Heart left ventricle (tissue), 16 donors: ENCODE results near the gene EGLN2. TPM values are rescaled to one million over a fixed set of nuclear protein-coding genes. Genes with fewer than 3 reads are reported as not detected.

Experiments used
- ATAC-seq, 4 donors: fragments of 200-7000 bp; cut with Tn5 transposase; one replicate each; pipeline ENCODE4 v1.9.1; 2020 to 2022; ENCODE audit warnings: moderate library complexity in 4 of 4, mild to moderate bottlenecking in 3 of 4, moderate number of reproducible peaks in 1 of 4
- DNase-seq, 5 donors: peaks; one replicate each; pipeline ENCODE4 v3.0.0-alpha.2; 2020
- H3K27ac ChIP-seq, 12 donors: fragments of 200-600 bp; sonication (generic) in 4 of 12; one replicate each; pipeline versions ENCODE4 v1.5.0 to v1.8.0; 2016 to 2022; ENCODE audit warnings: mild to moderate bottlenecking in 2 of 12
- H3K27me3 ChIP-seq, 9 donors: fragments of 200-600 bp; sonication (generic) in 2 of 9; one replicate each; pipeline versions ENCODE4 v1.5.1 to v1.8.0; 2016 to 2022; ENCODE audit warnings: mild to moderate bottlenecking in 3 of 9
- H3K36me3 ChIP-seq, 9 donors: fragments of 200-600 bp; sonication (generic) in 2 of 9; one replicate each; pipeline versions ENCODE4 v1.5.0 to v1.8.0; 2018 to 2022; ENCODE audit warnings: mild to moderate bottlenecking in 2 of 9
- H3K4me1 ChIP-seq, 12 donors: fragments of 200-600 bp; sonication (generic) in 4 of 12; one replicate each; pipeline versions ENCODE4 v1.5.0 to v1.8.0; 2016 to 2022; ENCODE audit warnings: mild to moderate bottlenecking in 3 of 12
- H3K4me3 ChIP-seq, 12 donors: fragments of 200-600 bp; sonication (generic) in 4 of 12; one replicate each; pipeline versions ENCODE4 v1.5.0 to v1.8.0; 2017 to 2022; ENCODE audit warnings: mild to moderate bottlenecking in 9 of 12, moderate library complexity in 4 of 12
- H3K9me3 ChIP-seq, 12 donors: fragments of 200-600 bp; sonication (generic) in 4 of 12; one replicate each; pipeline versions ENCODE4 v1.5.0 to v1.8.0; 2016 to 2022; ENCODE audit warnings: mild to moderate bottlenecking in 1 of 12
- POLR2A ChIP-seq, 2 donors: fragments of 450-650 bp; IDR thresholded peaks; one replicate each; pipeline ENCODE4 v1.6.1; 2017; ENCODE audit warnings: antibody characterized with exemption in 2 of 2, mild to moderate bottlenecking in 2 of 2, moderate library complexity in 2 of 2
- WGBS, 4 donors: extraction: QIAGEN DNeasy Blood & Tissue Kit in 2 of 4; methylation state at CpG; one replicate each; pipeline versions ENCODE4 v1.1.5 to v1.1.7; 2013 to 2018; 5-methylcytosine and 5-hydroxymethylcytosine counted together
- intact Hi-C, 10 donors: fragments of 100-400 bp; cut with DNase I; formaldehyde crosslinking; loops; one replicate each; pipeline versions ENCODE4 v1.11.1 to v1.14.2; 2022
- polyA plus RNA-seq, 2 donors: library from polyadenylated mRNA; stranded (reverse); fragments of 200-250 nt; gene quantifications; one replicate each; pipeline ENCODE4 v1.2.3, GENCODE V29; 2013
- total RNA-seq, 9 donors: library from RNA; depleted of rRNA in 2 of 9; stranded (reverse); fragments of >200 nt in 2 of 9; fragmentation: NEBNext Ultra II Directional in 3 of 9; extraction: Animal tissue kit (Norgen Biotek cat#: 25700) in 3 of 9; gene quantifications; one replicate each; pipeline versions ENCODE4 v1.1.0 to v1.2.4, GENCODE V29; 2016 to 2023
- TF ChIP-seq, protein P1 (sequence below), 12 donors: fragments of 200-600 bp; sonication (generic) in 4 of 12; IDR thresholded peaks; one replicate each; pipeline versions ENCODE4 v1.5.0 to v1.8.0; 2018 to 2022; ENCODE audit warnings: antibody characterized with exemption in 12 of 12, mild to moderate bottlenecking in 5 of 12
- donor health status: ischemic (EF 13 %, LVEDD 7.1; RV severe dilation, severe dysfunction).
- donor health status: healthy with polysubstance abuse.
- donor health status: DM: no; HTN: yes; CAD: no.
- donor health status: DM: no; HTN: no; CAD: no.
- donor health status: ischemic (EF 25% LVEDD 6.9; RV normal size, moderate dysfunction).
- donor health status: ischemic (EF 25% LVEDD 5.7; RV mildly dilated, moderate dysfunction).
- donor health status: healthy.
- donor health status: DM: yes; HTN: yes; CAD: no.
- donor health status: ischemic (EF 35%, LVEDD 5.7; RV mildly dilated, moderate dysfunction).
- donor health status: nonischemic (EF 11% LVEDD 7.7; RV severe dilation, severe dysfunction).
- donor health status: DM: yes; HTN: yes; CAD: no.
- donor health status: PGD.
- donor health status: ischemic (EF 29% LVEDD 5.4; RV normal size, mild dysfunction).
- donor health status: nonischemic (EF 23%, LVEDD 6.1; RV moderate dilation, normal function).

Gene EGLN2
- total and polyA plus RNA-seq, 11 donors: 38.1 to 91.8 (median 50.5) TPM

DNA sequence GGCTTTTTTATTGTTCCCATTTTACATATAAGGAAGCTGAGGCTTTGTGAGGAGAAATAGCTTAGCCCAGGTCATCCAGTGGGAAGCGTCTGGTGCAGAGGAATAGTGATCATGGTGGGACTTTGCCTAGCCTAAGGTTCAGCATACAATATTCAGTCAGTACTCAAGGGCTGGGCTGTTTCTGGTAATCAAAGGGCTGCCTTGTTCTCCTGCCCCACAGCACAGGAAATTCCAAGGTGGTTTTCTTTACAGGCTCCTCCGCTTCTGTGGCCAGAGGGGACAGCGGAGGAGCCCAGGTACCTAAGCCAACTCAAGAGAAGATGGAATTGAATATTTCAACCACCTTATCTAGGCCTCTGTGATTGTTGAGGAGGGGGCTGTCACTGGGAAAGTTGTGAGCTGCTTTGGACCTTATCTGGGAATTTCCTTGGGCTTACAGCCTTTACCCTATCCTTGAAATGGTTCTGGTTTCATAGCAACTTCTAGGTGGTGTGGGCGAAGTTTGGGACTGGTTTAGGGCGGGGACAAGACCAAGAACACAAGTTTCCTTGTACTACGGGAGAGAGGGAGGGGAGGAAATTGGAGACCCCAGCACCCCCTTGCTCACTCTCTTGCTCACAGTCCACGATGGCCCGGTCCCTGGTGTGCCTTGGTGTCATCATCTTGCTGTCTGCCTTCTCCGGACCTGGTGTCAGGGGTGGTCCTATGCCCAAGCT, 23.9 kb upstream of the EGLN2 start, which contains the start of gene MIA:
TSS of gene MIA (plus strand) at position 606 of the 716 bp plus-strand sequence. CDS start at position 628, 22 bp downstream.
- Histone ChIP-seq H3K9me3 (peaks cover 0 to 9% (median 0%) of the 10 kb centered on the region in 12 donors), H3K4me1 (peaks cover 0 to 25% (median 13%) of the 10 kb centered on the region in 12 donors), H3K36me3 (no peaks in the 10 kb centered on the region), H3K27ac (peak within 1 kb of the TSS in 2 of 12 donors; percentile 96 to 100), H3K4me3 (no peak within 1 kb of the TSS), H3K27me3 (no peaks in the 10 kb centered on the region)
- WGBS, 4 donors: 77 to 90% (median 80%) methylated on average over 9 of the region's 9 CpGs
- DNase-seq: no peak
- TF ChIP-seq POLR2A (IDR thresholded peaks at IDR 0.05): no peak
- TF ChIP-seq, protein P1, sequence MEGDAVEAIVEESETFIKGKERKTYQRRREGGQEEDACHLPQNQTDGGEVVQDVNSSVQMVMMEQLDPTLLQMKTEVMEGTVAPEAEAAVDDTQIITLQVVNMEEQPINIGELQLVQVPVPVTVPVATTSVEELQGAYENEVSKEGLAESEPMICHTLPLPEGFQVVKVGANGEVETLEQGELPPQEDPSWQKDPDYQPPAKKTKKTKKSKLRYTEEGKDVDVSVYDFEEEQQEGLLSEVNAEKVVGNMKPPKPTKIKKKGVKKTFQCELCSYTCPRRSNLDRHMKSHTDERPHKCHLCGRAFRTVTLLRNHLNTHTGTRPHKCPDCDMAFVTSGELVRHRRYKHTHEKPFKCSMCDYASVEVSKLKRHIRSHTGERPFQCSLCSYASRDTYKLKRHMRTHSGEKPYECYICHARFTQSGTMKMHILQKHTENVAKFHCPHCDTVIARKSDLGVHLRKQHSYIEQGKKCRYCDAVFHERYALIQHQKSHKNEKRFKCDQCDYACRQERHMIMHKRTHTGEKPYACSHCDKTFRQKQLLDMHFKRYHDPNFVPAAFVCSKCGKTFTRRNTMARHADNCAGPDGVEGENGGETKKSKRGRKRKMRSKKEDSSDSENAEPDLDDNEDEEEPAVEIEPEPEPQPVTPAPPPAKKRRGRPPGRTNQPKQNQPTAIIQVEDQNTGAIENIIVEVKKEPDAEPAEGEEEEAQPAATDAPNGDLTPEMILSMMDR (IDR thresholded peaks at IDR 0.05): no peak
- intact Hi-C loops: no loop called here
- no peak for ATAC-seq

DNA sequence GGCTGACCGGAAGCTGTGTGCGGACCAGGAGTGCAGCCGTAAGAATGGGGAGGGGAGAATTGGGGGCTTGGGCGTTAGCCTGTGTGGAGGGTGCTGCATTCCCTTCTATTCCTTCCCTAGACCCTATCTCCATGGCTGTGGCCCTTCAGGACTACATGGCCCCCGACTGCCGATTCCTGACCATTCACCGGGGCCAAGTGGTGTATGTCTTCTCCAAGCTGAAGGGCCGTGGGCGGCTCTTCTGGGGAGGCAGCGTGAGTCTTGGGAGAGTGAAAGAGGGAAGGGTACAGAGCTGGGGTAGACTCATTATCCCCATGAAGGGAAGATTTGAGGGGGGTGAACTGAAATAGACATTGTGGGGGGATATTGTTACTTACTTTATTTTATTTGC, 23.4 kb upstream of the EGLN2 start:
- DNase-seq: no peak
- Histone ChIP-seq H3K4me3 (no peak overlapping the region), H3K36me3 (no peaks in the 10 kb centered on the region), H3K27ac (no peak overlapping the region), H3K4me1 (peaks cover 0 to 25% (median 13%) of the 10 kb centered on the region in 12 donors), H3K9me3 (peaks cover 0 to 9% (median 0%) of the 10 kb centered on the region in 12 donors), H3K27me3 (no peaks in the 10 kb centered on the region)
- no peak for ATAC-seq
- WGBS, 4 donors: 77 to 92% (median 90%) methylated on average over 9 to 10 of the region's 10 CpGs
- intact Hi-C loops: loop anchor here in 1 of 10 donors (2.0 kb wide), 1 partner anchor 25 kb away; the partner anchor contains the start of genes ACTMAP and SNRPA
- no peak for TF ChIP-seq POLR2A (IDR thresholded peaks at IDR 0.05)
- TF ChIP-seq, protein P1 (IDR thresholded peaks at IDR 0.05): no peak

DNA sequence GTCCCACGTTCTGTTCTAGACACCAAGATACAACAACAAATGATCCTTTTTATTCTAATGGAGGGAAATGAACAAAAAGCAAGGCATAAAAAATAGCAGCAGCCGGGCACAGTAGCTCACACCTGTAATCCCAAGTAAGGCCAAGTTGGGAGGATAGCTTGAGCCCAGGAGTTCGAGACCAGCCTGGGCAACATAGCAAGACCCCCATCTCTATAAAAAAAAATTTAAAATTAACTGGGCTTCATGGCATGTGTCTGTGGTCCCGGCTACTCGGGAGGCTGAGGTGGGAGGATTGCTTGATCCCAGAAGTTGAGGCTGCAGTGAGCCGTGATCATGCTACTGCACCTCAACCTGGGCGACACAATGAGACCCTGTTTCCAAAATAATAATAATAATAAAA, 22.6 kb upstream of the EGLN2 start:
- intact Hi-C loops: loop anchor here in 1 of 10 donors (2.0 kb wide), 1 partner anchor 26 kb away; the partner anchor contains the start of genes ACTMAP and SNRPA
- H3K27me3 ChIP-seq: no peaks in the 10 kb centered on the region
- ATAC-seq (no peak), DNase-seq (no peak)
- H3K4me1 ChIP-seq: peaks cover 0 to 25% (median 13%) of the 10 kb centered on the region in 12 donors
- TF ChIP-seq, protein P1 (IDR thresholded peaks at IDR 0.05): no peak
- no peak for TF ChIP-seq POLR2A (IDR thresholded peaks at IDR 0.05)
- peaks cover 0 to under 1% (median 0%) of the 10 kb centered on the region in 9 donors for H3K36me3 ChIP-seq
- H3K4me3 ChIP-seq: peak overlapping the region in 1 of 12 donors; percentile 74
- H3K9me3 ChIP-seq: peaks cover 0 to 4% (median 0%) of the 10 kb centered on the region in 12 donors
- H3K27ac ChIP-seq: peak overlapping the region in 10 of 12 donors; percentile 89 to 100 (median 98)
- WGBS, 4 donors: 80 to 87% (median 82%) methylated on average over 7 of the region's 7 CpGs
